HG03025 (cell line): ENCODE measurements around the gene PACSIN2.

Experiments used
- ATAC-seq: cut with Tn5 transposase; IDR thresholded peaks from one replicate; pipeline ENCODE4 v1.9.1; 2021; ENCODE audit warnings: mild to moderate bottlenecking, moderate library complexity; ENCODE audit not compliant: unreplicated experiment, low FRiP score

The PACSIN2 gene

DNA sequence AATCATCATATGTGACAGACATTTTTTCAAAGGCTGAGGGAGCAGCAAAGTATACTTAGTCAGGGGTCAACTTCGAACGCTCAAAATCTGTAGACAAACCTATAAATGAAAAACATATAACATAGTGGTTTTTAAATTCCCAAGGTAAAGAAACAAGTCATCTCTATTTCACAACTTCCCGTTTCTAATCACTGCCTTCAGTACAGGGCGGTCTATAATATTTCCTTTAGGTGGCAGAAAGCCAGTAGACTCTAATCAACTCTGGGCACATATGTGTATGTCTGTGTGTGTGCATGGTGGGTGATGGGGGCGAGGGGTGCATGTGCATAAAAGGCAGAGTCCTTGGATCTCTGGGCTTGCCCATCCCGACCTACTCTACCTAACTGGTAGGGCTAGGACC, 102.9 kb downstream of the PACSIN2 start:
- ATAC-seq = no peak

DNA sequence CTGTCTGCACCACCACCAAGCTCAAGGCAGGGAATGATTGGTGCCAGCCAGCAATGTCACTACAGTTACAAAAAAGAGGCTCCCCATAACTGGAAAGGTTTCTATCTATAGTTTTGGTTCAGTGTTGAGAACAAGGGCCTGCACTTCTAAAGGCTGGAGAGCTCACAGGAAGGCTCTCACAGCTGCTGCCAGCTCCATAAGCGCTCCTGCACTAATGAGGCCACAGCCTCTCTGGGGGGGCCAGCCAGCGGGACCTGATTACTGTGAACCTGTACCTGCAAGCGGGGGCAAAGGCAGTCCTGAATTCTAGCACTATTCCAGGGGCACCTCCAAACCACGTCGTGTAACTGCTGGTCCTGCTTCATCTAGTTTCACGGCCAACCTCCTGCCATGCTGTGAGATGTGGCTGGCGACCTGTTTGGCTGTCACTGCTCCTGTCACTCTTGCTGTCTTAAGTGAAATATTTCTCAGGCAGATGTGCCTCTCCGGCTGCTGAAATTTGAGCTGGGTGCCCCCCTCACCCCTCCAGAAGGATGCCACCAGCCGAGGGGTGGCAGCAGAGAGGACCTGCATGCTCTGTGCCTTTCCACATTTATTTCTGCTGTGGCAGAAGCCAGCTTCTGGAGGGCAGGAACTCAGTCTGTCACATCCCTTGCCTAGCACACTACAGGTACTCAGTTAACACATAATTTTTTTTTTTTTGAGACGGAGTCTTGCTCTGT, 104.6 kb downstream of the PACSIN2 start:
- no peak for ATAC-seq

DNA sequence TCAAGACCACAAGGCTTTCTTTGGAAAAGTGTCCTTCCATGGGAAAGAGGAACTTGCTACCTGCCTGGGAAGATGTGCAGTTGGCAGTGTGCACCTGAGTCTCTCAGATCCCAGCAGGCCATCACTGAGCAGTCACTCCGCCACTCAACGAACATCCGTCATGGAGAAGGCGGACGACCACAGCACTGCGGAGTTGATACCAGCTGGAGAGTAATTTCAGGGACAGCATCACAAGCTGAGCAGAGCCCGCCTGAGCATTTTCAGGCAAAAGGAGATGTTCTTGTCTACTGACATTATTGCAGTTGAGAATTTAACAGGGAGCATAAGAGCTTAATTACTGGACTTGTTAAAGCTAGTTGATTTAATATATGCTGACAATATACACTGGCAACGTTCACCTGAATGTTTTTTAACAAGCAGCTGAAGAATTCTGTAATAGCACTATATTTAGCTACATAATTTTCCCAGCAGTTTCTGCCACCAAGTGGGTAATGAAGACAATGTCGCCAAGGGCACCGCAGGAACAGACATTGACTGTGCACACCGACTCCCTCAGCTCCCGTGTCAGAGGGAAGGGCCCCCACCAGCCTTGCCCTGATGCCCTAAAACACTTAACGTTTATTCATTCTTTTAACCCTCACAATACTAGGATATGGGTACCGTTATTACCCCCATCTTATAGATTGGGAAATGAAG, 105.4 kb downstream of the PACSIN2 start:
- ATAC-seq = no peak

DNA sequence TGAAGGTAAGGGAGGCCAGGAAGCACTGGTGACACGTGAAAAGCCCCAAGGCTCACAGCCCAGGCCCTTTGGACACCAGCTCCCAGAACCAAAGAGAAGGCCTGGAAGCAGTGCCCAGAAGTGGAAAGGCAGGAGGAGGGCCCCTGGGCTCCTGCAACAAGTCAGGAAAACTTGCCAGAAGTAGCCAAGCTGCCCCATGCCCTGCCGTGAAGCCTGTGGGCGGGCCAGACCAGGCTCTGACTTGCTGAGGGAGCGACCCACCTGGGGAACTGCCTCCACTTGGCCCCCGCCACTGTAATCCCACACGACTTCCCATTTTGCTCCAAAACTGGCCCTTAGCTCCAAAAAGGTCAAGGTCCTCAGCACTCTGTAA, 106.6 kb downstream of the PACSIN2 start:
- ATAC-seq = no peak

DNA sequence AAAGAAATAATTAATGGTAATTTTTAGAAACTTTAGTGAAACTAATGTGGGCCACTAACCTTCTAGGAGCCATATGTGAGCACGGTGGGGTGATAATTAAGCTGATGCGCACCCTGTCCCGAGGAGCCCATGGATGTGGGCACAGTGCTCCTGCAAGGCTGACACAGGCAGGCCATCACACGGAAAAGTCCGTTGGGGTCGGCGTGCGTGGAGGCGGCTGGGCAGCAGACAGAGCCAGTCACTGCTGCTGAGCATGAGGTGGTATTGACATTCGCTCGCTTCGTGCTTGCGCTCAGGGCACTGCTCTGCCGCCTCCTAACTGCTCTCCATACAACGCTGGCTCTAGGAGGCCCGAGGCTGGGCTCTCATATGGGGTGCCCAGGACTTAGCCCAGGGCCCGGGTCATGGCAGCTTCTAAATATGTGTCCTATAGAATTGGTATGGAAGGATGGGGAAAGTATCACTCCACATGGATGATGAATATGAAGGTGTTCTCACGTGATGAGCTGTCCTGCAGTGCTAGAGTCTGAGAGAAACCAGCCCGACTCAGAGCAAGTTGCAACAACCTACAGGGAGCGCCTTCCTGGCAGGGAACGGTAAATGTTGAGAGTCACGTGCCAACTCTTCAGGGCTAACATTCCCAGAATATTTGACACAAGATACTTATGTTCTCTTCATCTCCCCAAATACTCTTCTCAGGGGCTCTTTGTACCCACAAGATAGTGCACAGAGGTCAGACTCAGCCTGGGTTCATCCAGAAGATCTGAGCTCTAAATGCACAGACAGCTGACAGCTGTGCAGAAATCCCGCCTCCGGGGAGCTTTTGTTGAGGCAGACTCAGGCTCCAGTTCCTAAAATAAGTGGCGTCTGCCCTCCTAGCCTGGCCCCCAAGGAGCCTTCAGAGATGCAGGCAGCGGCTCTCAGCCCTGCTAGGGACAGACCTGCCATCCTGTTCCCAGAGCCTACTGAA, 107.3 kb downstream of the PACSIN2 start:
- no peak for ATAC-seq

DNA sequence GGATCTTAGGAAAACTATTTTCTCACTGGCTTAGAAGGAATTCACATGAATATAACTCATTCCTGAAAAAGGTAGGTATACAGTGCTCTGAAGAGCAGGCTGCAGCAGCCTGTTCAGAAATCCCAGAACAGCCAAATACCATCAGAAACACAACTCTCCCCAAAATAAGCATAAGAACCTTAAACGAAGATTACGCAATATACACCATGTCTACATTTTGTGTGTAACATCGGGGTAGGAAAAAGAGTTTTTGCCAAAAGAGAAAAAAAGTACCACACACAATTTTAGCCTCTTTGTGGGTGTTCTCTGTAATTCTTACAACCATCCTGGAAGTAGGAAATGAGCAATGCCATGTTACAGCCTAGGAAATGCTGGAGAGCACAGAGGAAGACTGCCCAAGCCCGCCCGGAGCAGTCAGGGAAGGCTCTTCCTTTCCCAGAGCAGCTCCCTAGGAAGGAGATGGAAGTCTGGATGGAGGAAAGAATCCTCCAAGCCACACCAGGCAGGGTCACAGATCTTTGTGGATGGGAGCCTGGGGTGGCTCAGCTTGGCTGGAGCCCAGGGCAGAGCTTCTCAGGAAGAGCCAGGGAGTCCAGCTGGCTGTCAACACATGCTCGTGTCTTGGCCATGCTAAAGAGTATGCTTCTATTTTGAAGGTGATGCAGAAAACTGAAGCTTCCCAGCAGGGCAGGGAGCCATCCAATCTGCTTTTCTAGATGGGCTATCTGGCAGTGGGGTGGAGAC, 108.2 kb downstream of the PACSIN2 start:
- no peak for ATAC-seq

DNA sequence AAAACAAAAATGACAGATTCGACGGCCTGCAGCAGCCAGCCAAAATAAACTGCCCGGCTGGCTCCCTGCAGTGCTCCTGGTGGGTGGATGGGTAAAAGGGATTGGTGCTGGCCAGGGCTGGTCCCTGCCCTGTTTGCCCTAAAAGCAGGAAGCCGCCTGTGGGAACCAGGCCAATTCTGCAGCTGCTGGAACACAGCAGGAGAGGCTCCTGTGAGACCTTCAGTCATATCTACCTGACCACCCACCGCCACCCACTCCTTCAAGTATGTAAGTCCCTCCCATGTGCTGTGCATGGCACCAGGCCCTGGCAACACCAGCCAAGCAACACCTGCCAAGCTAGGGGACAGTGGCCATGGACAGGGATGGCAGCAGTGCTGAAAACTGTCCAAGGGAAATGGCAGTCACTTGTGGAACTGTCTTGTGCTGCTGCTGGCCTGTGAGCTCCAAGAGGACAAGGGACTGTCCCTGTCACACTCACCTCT, 109.2 kb downstream of the PACSIN2 start:
- no peak for ATAC-seq

DNA sequence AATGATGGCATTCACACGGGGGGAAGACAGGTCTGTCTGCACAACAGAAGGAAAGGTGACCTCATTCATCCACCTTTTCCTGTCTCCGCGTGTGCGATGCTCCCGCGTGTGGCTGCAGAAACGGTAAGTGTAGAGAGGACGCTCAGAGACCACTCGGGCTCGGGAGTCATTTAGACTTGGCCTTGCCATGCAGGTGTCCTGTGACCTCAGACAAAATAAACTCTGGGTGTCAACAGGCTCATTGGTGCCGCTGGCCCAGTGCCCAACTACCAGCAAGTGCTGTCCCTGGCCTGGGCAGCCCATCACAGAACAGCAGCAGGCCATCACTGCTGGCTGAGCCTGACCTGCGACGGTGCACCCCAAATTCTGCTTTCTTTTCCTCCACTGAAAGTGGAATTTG, 109.7 kb downstream of the PACSIN2 start:
- ATAC-seq = no peak

DNA sequence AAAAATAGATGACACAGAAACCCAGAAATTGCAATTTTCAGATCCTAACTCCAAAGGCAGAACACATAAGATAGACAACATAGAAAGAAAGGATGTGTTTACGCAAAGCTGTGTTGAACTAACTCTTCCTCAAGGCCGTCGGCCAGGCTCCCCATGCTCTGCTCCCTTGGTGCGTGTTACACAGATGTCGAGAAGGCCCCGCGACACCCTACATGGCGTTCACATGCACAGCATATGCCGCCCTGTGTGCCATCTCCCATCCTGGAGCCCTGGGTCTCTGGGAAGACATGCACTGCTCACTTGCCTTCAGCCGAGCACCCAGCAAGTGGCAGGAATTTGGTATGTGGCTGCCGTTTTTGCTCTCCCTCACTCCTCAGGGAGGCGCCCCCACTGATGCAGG, 110.9 kb downstream of the PACSIN2 start:
- no peak for ATAC-seq

DNA sequence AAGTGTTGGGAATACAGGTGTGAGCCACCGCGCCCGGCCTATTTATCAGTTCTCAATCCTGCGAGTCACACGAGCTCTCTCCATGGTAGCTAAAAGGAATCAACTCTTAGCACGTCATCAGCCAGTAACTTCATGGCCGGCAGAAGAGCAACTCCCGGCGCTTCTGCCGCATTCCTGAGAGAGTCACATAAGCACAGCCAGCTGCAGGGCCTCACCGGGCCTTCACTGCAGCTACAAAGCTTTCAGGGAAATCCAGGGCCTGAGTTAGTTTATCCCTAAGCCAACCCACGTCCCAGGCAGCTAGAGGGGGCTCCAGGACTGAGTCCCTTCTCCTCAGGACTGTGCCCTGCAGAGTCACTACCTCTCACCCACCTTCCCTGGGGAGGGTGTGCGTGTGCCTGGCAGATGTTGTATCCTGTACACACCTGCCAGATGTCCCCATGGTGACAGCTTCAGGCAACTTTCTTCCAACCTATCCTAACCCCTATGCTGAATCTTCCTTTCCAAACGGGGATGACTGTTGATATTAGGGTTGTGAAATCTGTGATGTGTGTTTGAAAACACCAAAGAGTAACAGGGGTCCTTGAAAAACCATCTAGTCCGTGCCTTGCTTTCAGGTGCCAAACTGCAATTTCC, 112.0 kb downstream of the PACSIN2 start:
- ATAC-seq = no peak

DNA sequence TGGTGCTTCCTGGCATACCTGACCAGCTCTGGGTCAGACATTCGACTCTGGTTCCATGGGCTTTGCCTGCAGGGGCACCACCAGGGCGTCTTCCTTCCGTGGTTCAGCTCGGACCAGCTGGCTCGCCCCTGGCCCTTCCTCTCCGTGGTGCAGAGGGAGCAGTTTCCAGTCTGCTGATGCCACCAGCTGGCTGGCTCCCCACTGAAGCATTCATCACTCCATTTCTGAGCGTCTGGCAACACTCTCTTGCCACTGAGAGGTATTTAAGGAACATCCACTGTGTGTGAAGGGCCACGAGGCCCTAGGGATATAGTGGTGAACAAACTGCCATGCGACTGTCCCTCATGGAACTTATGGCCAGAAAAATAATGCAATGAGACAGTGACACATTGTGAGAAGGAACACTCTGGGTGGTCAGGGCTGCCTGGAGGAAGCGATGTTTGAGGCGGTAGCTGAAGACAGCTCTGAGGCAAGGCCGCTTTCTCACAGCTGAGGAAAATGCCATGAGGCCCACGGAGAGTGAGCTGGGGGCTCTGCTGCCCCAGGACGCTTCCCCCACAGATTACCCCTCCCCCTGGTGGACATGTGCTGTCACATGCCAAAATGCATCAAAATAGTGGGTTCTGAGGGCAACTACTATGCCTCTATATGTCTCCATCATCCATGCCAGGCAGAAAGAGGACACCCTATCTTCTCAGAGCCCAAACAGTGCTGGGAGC, 113.0 kb downstream of the PACSIN2 start:
- no peak for ATAC-seq

DNA sequence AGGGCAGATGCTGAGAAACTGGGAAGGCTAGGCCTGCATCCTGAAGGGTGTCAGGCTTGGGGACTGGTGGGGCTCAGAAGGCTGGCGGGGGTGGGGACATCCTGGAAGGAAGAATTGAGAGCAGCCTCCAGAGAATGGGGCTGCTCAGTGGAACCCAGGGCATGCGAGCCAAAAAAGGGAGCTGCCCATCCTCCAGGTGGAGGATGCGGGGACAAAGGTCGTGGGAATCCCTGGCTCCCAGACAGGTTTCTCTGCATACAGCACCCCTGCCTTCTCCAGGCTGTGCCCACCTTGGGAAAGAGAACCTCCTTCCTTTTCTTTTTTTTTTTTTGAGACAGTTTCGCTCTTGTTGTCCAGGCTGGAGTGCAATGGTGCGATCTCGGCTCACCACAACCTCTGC, 117.0 kb downstream of the PACSIN2 start:
- ATAC-seq = no peak

DNA sequence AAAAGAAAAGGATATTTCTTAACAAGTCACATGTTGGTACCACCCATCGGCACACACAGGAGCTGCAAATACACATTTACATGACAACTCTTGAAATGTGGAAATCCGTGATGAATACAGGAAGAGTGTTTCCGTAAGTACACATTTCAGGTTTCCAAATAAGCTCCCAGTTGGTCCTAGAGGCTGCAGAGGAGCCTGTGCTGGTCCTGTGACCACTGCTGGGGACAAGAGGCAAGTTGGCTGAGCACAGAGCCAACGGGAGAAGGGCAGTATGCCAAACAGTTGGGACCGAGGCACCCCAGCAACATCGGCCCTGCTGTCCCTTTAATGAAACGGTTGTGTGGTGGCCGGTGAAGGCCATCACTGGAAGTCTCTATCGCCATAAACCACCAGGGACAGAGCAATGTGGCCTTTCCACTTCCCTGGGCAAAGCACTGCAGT, 119.4 kb downstream of the PACSIN2 start:
- ATAC-seq = no peak

DNA sequence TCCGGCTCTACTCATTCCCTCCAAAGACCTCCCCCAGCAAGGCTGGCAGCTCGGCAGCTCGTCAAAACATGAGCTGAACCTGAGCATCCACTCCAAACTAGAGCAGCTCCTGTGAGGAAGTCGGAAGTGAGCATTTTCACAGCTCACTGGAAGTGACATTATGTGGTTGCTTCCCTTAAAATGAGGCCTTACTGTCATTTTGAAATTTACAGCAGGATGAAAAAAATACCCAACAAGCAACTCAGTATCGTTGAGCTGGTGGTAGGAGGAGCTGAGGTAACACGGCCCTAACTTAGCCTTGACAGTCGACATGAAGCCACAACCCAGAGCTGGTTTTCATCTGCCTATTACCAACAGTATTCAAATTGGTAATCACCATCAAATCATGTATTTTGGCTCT, 119.9 kb downstream of the PACSIN2 start:
- no peak for ATAC-seq

DNA sequence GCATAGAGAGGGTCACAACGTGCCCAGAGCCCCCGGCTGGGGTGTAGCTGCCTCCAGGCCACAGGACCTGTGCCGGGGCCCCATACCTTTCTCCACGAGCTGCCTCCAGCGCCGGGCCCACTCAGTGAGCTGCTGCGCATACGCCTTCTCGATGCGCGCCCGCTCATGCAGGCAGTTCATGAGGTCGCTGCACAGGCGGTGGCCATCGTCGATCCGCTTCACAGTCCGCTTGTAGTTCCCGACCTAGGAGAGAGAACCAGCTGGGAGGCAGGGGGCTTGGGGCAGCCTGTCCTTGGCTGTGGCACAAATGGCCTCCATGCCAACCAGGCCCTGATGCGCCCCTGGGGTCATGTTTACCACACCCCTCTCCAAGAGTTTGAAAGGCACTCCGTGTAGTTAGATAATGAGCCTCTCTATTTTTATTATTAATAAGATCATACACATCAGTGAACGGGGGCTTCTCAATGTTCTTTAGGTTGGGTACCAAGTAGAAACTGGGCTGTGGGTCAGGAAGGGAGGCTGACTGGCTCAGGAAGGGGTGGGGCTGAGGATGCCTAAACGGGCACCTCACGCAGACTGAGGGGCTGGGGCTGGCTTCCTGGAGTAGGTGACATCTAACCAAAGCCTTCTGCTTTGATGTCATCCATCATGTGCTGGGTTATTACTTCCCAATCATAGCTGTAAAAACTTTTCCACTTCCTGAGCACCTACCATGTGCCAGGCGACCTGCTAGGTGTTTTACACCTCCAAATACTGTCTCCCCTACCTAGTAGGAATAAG, 121.4 kb downstream of the PACSIN2 start:
- ATAC-seq = no peak

DNA sequence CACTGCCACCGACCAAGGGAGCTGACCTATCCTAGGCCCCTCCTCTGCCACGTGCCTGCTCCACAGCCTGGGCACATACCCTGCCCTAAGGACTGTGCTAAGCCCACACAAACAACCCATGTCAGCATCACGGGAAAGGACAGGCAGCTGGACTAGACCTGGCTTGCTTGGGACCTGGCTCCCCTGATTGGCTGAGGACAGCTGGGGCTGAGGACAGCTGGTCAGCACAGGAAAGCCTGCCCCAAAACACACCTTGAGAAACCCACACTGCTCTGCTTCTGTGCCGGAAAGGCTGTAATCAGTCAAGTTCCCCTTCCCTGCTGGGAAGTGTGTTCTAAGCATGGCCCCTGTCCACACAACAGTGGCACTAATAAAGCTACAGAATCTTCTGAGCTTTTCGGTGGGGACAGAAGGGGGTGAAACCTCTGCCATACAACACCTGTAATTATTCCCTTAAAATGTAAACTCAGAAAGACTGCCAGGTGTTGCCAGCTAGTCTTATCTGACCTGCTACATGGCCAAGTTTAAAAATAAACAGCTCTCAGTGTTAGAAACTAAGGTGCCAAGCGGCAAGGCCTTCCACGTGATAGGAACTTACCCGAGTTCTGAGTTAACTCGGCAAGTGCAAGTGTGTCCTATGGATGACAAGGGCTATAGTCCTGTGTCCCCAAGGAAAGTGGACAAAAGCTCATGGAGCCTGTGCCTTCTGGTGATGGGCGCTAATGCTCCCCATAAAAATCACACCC, 122.2 kb downstream of the PACSIN2 start:
- ATAC-seq = no peak

DNA sequence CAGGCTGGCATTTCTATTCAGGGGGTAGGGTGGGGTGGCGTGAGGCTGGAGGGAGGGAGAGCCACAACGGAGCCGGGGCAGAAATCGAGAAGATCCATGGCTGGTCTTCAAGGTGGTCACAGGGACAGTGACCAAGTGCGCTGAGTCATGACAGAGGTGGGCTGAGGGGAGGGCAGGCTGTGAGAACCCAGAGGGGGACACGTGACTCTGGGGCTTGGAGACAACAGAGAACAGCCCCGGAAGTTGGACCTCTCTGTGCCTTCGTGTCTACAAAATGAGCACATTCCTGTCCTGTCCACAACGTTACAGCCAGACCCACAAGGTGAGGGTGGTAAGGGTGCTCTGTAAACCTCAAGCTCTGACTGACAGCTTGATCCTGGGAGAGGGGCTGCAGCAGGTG, 122.8 kb downstream of the PACSIN2 start:
- ATAC-seq = no peak

DNA sequence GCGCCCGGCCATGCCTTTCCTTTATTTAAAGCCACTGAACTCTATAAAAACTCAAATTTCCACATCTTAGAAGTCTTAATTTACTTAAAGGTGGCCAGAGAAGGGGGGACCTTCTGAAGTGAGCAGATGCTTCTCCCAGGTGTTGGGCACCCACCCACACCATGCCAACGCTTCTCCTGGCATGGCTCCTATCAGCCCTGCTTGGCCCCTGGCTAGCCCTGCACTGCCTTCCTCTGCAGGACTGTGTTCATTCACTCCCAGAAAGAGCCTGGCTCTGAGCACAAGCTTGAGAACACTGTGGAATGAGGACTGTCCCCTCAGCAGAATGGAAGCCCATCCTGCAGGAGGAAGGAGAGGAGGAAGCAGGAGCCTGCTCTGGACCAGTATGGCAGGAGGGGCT, 123.3 kb downstream of the PACSIN2 start:
- ATAC-seq = no peak
